Measurements from ENCODE around the gene TCEA3. TPM values are rescaled to one million over a fixed set of nuclear protein-coding genes. Genes with fewer than 3 reads are reported as not detected.

Gene TCEA3
- polyA plus RNA-seq, 4 donors = 20.5 to 55.2 (median 32.4) TPM

GRCh38 chr1:23466423-23466989, 42.0 kb upstream of the TCEA3 start:
- Histone ChIP-seq H3K27ac (ENCODE audit: low read depth in 1 of 3, low read length in 2 of 3) (no peak overlapping the region), H3K4me3 (ENCODE audit: low read depth in 1 of 3, low read length in 3 of 3) (no peak overlapping the region), H3K4me1 (ENCODE audit: control insufficient read depth in 3 of 3, insufficient read depth in 2 of 3, low read depth in 1 of 3, low read length in 2 of 3) (no peaks in the 10 kb centered on the region), H3K36me3 (ENCODE audit: control insufficient read depth in 3 of 3, insufficient read depth in 2 of 3, low read depth in 1 of 3, low read length in 3 of 3) (no peaks in the 10 kb centered on the region), H3K27me3 (ENCODE audit: control insufficient read depth in 3 of 3, insufficient read depth in 3 of 3, low read length in 3 of 3) (peaks cover 0 to 2% (median 0%) of the 10 kb centered on the region in 3 donors), H3K9me3 (ENCODE audit: control insufficient read depth in 2 of 2, insufficient read depth in 1 of 2, low read depth in 1 of 2, low read length in 1 of 2) (no peaks in the 10 kb centered on the region)
- FAIRE-seq = no peak
- DNase-seq = no peak
- 94 to 96% (median 96%) methylated on average over 3 of the region's 3 CpGs for WGBS, 3 donors

- no peaks in the 10 kb centered on the region for H3K4me1 ChIP-seq (ENCODE audit: control insufficient read depth in 3 of 3, insufficient read depth in 2 of 3, low read depth in 1 of 3, low read length in 2 of 3)
- WGBS, 3 donors = 84 to 87% (median 86%) methylated on average over 3 of the region's 3 CpGs
- no peak overlapping the region for H3K27ac ChIP-seq (ENCODE audit: low read depth in 1 of 3, low read length in 2 of 3)
Observed at GRCh38 chr1:23463286-23463685, 38.7 kb upstream of the TCEA3 start.

GRCh38 chr1:23462766-23463165, 38.2 kb upstream of the TCEA3 start:
- H3K27ac ChIP-seq (ENCODE audit: low read depth in 1 of 3, low read length in 2 of 3) = no peak overlapping the region

More at GRCh38 chr1:23463286-23463685, 38.7 kb upstream of the TCEA3 start:
- no peaks in the 10 kb centered on the region for H3K9me3 ChIP-seq (ENCODE audit: control insufficient read depth in 2 of 2, insufficient read depth in 1 of 2, low read depth in 1 of 2, low read length in 1 of 2)
- peaks cover 0 to 2% (median 0%) of the 10 kb centered on the region in 3 donors for H3K27me3 ChIP-seq (ENCODE audit: control insufficient read depth in 3 of 3, insufficient read depth in 3 of 3, low read length in 3 of 3)
- DNase-seq = no peak
- H3K36me3 ChIP-seq (ENCODE audit: control insufficient read depth in 3 of 3, insufficient read depth in 2 of 3, low read depth in 1 of 3, low read length in 3 of 3) = no peaks in the 10 kb centered on the region
- FAIRE-seq = no peak
- no peak overlapping the region for H3K4me3 ChIP-seq (ENCODE audit: low read depth in 1 of 3, low read length in 3 of 3)

GRCh38 chr1:23461050-23461449, 36.5 kb upstream of the TCEA3 start:
- Histone ChIP-seq H3K36me3 (ENCODE audit: control insufficient read depth in 3 of 3, insufficient read depth in 2 of 3, low read depth in 1 of 3, low read length in 3 of 3) (no peaks in the 10 kb centered on the region), H3K4me3 (ENCODE audit: low read depth in 1 of 3, low read length in 3 of 3) (no peak overlapping the region), H3K27ac (ENCODE audit: low read depth in 1 of 3, low read length in 2 of 3) (no peak overlapping the region), H3K9me3 (ENCODE audit: control insufficient read depth in 2 of 2, insufficient read depth in 1 of 2, low read depth in 1 of 2, low read length in 1 of 2) (no peaks in the 10 kb centered on the region), H3K4me1 (ENCODE audit: control insufficient read depth in 3 of 3, insufficient read depth in 2 of 3, low read depth in 1 of 3, low read length in 2 of 3) (no peaks in the 10 kb centered on the region), H3K27me3 (ENCODE audit: control insufficient read depth in 3 of 3, insufficient read depth in 3 of 3, low read length in 3 of 3) (peaks cover 0 to 2% (median 0%) of the 10 kb centered on the region in 3 donors)
- DNase-seq (no peak), FAIRE-seq (no peak)
- 73 to 87% (median 75%) methylated on average over 3 of the region's 3 CpGs for WGBS, 3 donors

More at GRCh38 chr1:23462766-23463165, 38.2 kb upstream of the TCEA3 start:
- no peaks in the 10 kb centered on the region for H3K9me3 ChIP-seq (ENCODE audit: control insufficient read depth in 2 of 2, insufficient read depth in 1 of 2, low read depth in 1 of 2, low read length in 1 of 2)
- H3K4me1 ChIP-seq (ENCODE audit: control insufficient read depth in 3 of 3, insufficient read depth in 2 of 3, low read depth in 1 of 3, low read length in 2 of 3) = no peaks in the 10 kb centered on the region
- FAIRE-seq = no peak
- H3K27me3 ChIP-seq (ENCODE audit: control insufficient read depth in 3 of 3, insufficient read depth in 3 of 3, low read length in 3 of 3) = peaks cover 0 to 2% (median 0%) of the 10 kb centered on the region in 3 donors
- no peaks in the 10 kb centered on the region for H3K36me3 ChIP-seq (ENCODE audit: control insufficient read depth in 3 of 3, insufficient read depth in 2 of 3, low read depth in 1 of 3, low read length in 3 of 3)
- WGBS, 3 donors = 85 to 98% (median 87%) methylated on average over 2 of the region's 2 CpGs
- no peak for DNase-seq
- no peak overlapping the region for H3K4me3 ChIP-seq (ENCODE audit: low read depth in 1 of 3, low read length in 3 of 3)

GRCh38 chr1:23460519-23460918, 36.0 kb upstream of the TCEA3 start:
- DNase-seq (no peak), FAIRE-seq (no peak)
- no peaks in the 10 kb centered on the region for H3K9me3 ChIP-seq (ENCODE audit: control insufficient read depth in 2 of 2, insufficient read depth in 1 of 2, low read depth in 1 of 2, low read length in 1 of 2)
- H3K27me3 ChIP-seq (ENCODE audit: control insufficient read depth in 3 of 3, insufficient read depth in 3 of 3, low read length in 3 of 3) = peaks cover 0 to 2% (median 0%) of the 10 kb centered on the region in 3 donors
- H3K36me3 ChIP-seq (ENCODE audit: control insufficient read depth in 3 of 3, insufficient read depth in 2 of 3, low read depth in 1 of 3, low read length in 3 of 3) = peaks cover 0 to 4% (median 0%) of the 10 kb centered on the region in 3 donors
- no peaks in the 10 kb centered on the region for H3K4me1 ChIP-seq (ENCODE audit: control insufficient read depth in 3 of 3, insufficient read depth in 2 of 3, low read depth in 1 of 3, low read length in 2 of 3)
- H3K4me3 ChIP-seq (ENCODE audit: low read depth in 1 of 3, low read length in 3 of 3) = no peak overlapping the region
- no peak overlapping the region for H3K27ac ChIP-seq (ENCODE audit: low read depth in 1 of 3, low read length in 2 of 3)
- 82 to 84% (median 84%) methylated on average over 4 of the region's 4 CpGs for WGBS, 3 donors

- peak; percentile 51 to 52 for DNase-seq
- Histone ChIP-seq H3K27me3 (ENCODE audit: control insufficient read depth in 3 of 3, insufficient read depth in 3 of 3, low read length in 3 of 3) (peaks cover 0 to 2% (median 0%) of the 10 kb centered on the region in 3 donors), H3K4me3 (ENCODE audit: low read depth in 1 of 3, low read length in 3 of 3) (no peak overlapping the region), H3K27ac (ENCODE audit: low read depth in 1 of 3, low read length in 2 of 3) (no peak overlapping the region), H3K9me3 (ENCODE audit: control insufficient read depth in 2 of 2, insufficient read depth in 1 of 2, low read depth in 1 of 2, low read length in 1 of 2) (no peaks in the 10 kb centered on the region), H3K36me3 (ENCODE audit: control insufficient read depth in 3 of 3, insufficient read depth in 2 of 3, low read depth in 1 of 3, low read length in 3 of 3) (peaks cover 0 to 12% (median 0%) of the 10 kb centered on the region in 3 donors), H3K4me1 (ENCODE audit: control insufficient read depth in 3 of 3, insufficient read depth in 2 of 3, low read depth in 1 of 3, low read length in 2 of 3) (no peaks in the 10 kb centered on the region)
- 47 to 62% (median 55%) methylated on average over 2 of the region's 2 CpGs for WGBS, 3 donors
- no peak for FAIRE-seq
Observed at GRCh38 chr1:23459338-23459757, 34.8 kb upstream of the TCEA3 start.

- Histone ChIP-seq H3K4me1 (ENCODE audit: control insufficient read depth in 3 of 3, insufficient read depth in 2 of 3, low read depth in 1 of 3, low read length in 2 of 3) (peaks cover 0 to 4% (median 2%) of the 10 kb centered on the region in 3 donors), H3K27ac (ENCODE audit: low read depth in 1 of 3, low read length in 2 of 3) (no peak overlapping the region), H3K4me3 (ENCODE audit: low read depth in 1 of 3, low read length in 3 of 3) (no peak overlapping the region), H3K36me3 (ENCODE audit: control insufficient read depth in 3 of 3, insufficient read depth in 2 of 3, low read depth in 1 of 3, low read length in 3 of 3) (peaks cover 0 to 24% (median 0%) of the 10 kb centered on the region in 3 donors), H3K9me3 (ENCODE audit: control insufficient read depth in 2 of 2, insufficient read depth in 1 of 2, low read depth in 1 of 2, low read length in 1 of 2) (no peaks in the 10 kb centered on the region), H3K27me3 (ENCODE audit: control insufficient read depth in 3 of 3, insufficient read depth in 3 of 3, low read length in 3 of 3) (no peaks in the 10 kb centered on the region)
- 78 to 90% (median 84%) methylated on average over 5 of the region's 5 CpGs for WGBS, 3 donors
- DNase-seq = no peak
- no peak for FAIRE-seq
Observed at GRCh38 chr1:23456226-23456625, 31.7 kb upstream of the TCEA3 start.

- no peak overlapping the region for H3K27ac ChIP-seq (ENCODE audit: low read depth in 1 of 3, low read length in 2 of 3)
- 86 to 95% (median 95%) methylated on average over 3 of the region's 3 CpGs for WGBS, 3 donors
- peaks cover 0 to 4% (median 2%) of the 10 kb centered on the region in 3 donors for H3K4me1 ChIP-seq (ENCODE audit: control insufficient read depth in 3 of 3, insufficient read depth in 2 of 3, low read depth in 1 of 3, low read length in 2 of 3)
- no peak for FAIRE-seq
- no peak for DNase-seq
- no peaks in the 10 kb centered on the region for H3K9me3 ChIP-seq (ENCODE audit: control insufficient read depth in 2 of 2, insufficient read depth in 1 of 2, low read depth in 1 of 2, low read length in 1 of 2)
- peaks cover 0 to 30% (median 0%) of the 10 kb centered on the region in 3 donors for H3K36me3 ChIP-seq (ENCODE audit: control insufficient read depth in 3 of 3, insufficient read depth in 2 of 3, low read depth in 1 of 3, low read length in 3 of 3)
- H3K27me3 ChIP-seq (ENCODE audit: control insufficient read depth in 3 of 3, insufficient read depth in 3 of 3, low read length in 3 of 3) = no peaks in the 10 kb centered on the region
- H3K4me3 ChIP-seq (ENCODE audit: low read depth in 1 of 3, low read length in 3 of 3) = no peak overlapping the region
Observed at GRCh38 chr1:23453455-23454000, 29.0 kb upstream of the TCEA3 start.

Measured in small intestine (tissue), 7 donors.